ENCODE measurements around the gene ILDR2.

Gene ILDR2

GRCh38 chr1:166929911-166930310 lies 45.4 kb downstream of the ILDR2 start:
- no peak for DNase-seq
- Histone ChIP-seq H3K4me3 (ENCODE audit: low read length) (no peak overlapping the region), H2AFZ (ENCODE audit: low read length) (no peak overlapping the region), H3K9me2 (replicated peaks; ENCODE audit: insufficient read depth, low read length) (no peaks in the 10 kb centered on the region), H3K27me3 (replicated peaks; ENCODE audit: insufficient read depth, low read length) (no peaks in the 10 kb centered on the region), H3K27ac (ENCODE audit: low read length) (no peak overlapping the region), H3K79me2 (ENCODE audit: low read length) (no peaks in the 10 kb centered on the region), H3K9ac (ENCODE audit: low read length) (no peak overlapping the region), H3K4me2 (ENCODE audit: low read depth, low read length) (no peak overlapping the region), H3K4me1 (ENCODE audit: low read length) (no peaks in the 10 kb centered on the region), H3K9me3 (replicated peaks; ENCODE audit: insufficient read depth, low read length) (no peaks in the 10 kb centered on the region), H3F3A (ENCODE audit: insufficient read depth, low read length) (no peaks in the 10 kb centered on the region), H3K36me3 (replicated peaks; ENCODE audit: insufficient read depth, low read length) (no peaks in the 10 kb centered on the region), H4K20me1 (ENCODE audit: insufficient read depth, low read length) (no peaks in the 10 kb centered on the region)
- TF ChIP-seq CTCF (IDR thresholded peaks at IDR 0.05; ENCODE audit: low read length) = no peak
- no peak for TF ChIP-seq EZH2 (optimal IDR thresholded peaks at IDR 0.05; ENCODE audit: low read depth, low read length)
- no peak for TF ChIP-seq EZH2phosphoT487 (IDR thresholded peaks at IDR 0.05; ENCODE audit: low read length)

- H4K20me1 ChIP-seq (ENCODE audit: insufficient read depth, low read length) = no peaks in the 10 kb centered on the region
- TF ChIP-seq EZH2 (optimal IDR thresholded peaks at IDR 0.05; ENCODE audit: low read depth, low read length) = no peak
- TF ChIP-seq EZH2phosphoT487 (IDR thresholded peaks at IDR 0.05; ENCODE audit: low read length) = no peak
- TF ChIP-seq CTCF (IDR thresholded peaks at IDR 0.05; ENCODE audit: low read length) = no peak
- no peak overlapping the region for H3K27ac ChIP-seq (ENCODE audit: low read length)
Observed at GRCh38 chr1:166927701-166928100, 47.6 kb downstream of the ILDR2 start.

GRCh38 chr1:166925810-166926478 lies 49.4 kb downstream of the ILDR2 start:
- Histone ChIP-seq H3K36me3 (replicated peaks; ENCODE audit: insufficient read depth, low read length) (no peaks in the 10 kb centered on the region), H3K4me2 (ENCODE audit: low read depth, low read length) (no peak overlapping the region), H3K9me2 (replicated peaks; ENCODE audit: insufficient read depth, low read length) (no peaks in the 10 kb centered on the region), H3K79me2 (ENCODE audit: low read length) (no peaks in the 10 kb centered on the region), H3K27me3 (replicated peaks; ENCODE audit: insufficient read depth, low read length) (no peaks in the 10 kb centered on the region), H3K9ac (ENCODE audit: low read length) (no peak overlapping the region), H4K20me1 (ENCODE audit: insufficient read depth, low read length) (no peaks in the 10 kb centered on the region), H3K9me3 (replicated peaks; ENCODE audit: insufficient read depth, low read length) (no peaks in the 10 kb centered on the region), H3K4me3 (ENCODE audit: low read length) (no peak overlapping the region), H2AFZ (ENCODE audit: low read length) (no peak overlapping the region), H3F3A (ENCODE audit: insufficient read depth, low read length) (no peaks in the 10 kb centered on the region), H3K27ac (ENCODE audit: low read length) (no peak overlapping the region), H3K4me1 (ENCODE audit: low read length) (no peaks in the 10 kb centered on the region)
- no peak for TF ChIP-seq CTCF (IDR thresholded peaks at IDR 0.05; ENCODE audit: low read length)
- TF ChIP-seq EZH2 (optimal IDR thresholded peaks at IDR 0.05; ENCODE audit: low read depth, low read length) = no peak
- TF ChIP-seq EZH2phosphoT487 (IDR thresholded peaks at IDR 0.05; ENCODE audit: low read length) = no peak
- DNase-seq = no peak

More at GRCh38 chr1:166927701-166928100, 47.6 kb downstream of the ILDR2 start:
- no peak for DNase-seq
- no peaks in the 10 kb centered on the region for H3K9me3 ChIP-seq (replicated peaks; ENCODE audit: insufficient read depth, low read length)
- no peak overlapping the region for H2AFZ ChIP-seq (ENCODE audit: low read length)
- H3K4me1 ChIP-seq (ENCODE audit: low read length) = no peaks in the 10 kb centered on the region
- H3K27me3 ChIP-seq (replicated peaks; ENCODE audit: insufficient read depth, low read length) = no peaks in the 10 kb centered on the region
- no peaks in the 10 kb centered on the region for H3K36me3 ChIP-seq (replicated peaks; ENCODE audit: insufficient read depth, low read length)
- no peaks in the 10 kb centered on the region for H3K79me2 ChIP-seq (ENCODE audit: low read length)
- H3F3A ChIP-seq (ENCODE audit: insufficient read depth, low read length) = no peaks in the 10 kb centered on the region
- no peak overlapping the region for H3K4me2 ChIP-seq (ENCODE audit: low read depth, low read length)
- H3K9ac ChIP-seq (ENCODE audit: low read length) = no peak overlapping the region
- H3K9me2 ChIP-seq (replicated peaks; ENCODE audit: insufficient read depth, low read length) = no peaks in the 10 kb centered on the region
- H3K4me3 ChIP-seq (ENCODE audit: low read length) = no peak overlapping the region
